IPS DF 4.7 (cell line): ENCODE data around the gene IRF4.
"Not testable (repeated sequence)": the region's sequence is repeated elsewhere in the genome, so short reads cannot be mapped to it uniquely, and the experiment has no call there.

Experiments
- DNase-seq: peaks from one replicate; pipeline ENCODE4 v3.0.0-alpha.2; 2013; ENCODE audit warnings: low spot score; ENCODE audit errors: extremely low read depth

IRF4 gene

GRCh38 chr6:421211-421610, 29.7 kb downstream of the IRF4 start:
- DNase-seq: no peak

- DNase-seq: no peak
These were observed 31.0 kb downstream of the IRF4 start for GRCh38 chr6:422433-423054.

- DNase-seq: no peak
These were observed 31.7 kb downstream of the IRF4 start for GRCh38 chr6:423055-423798.

- no peak for DNase-seq
These were observed 32.3 kb downstream of the IRF4 start for GRCh38 chr6:423799-424345.

- DNase-seq: no peak
These were observed 33.3 kb downstream of the IRF4 start for GRCh38 chr6:424741-425417.

DNA sequence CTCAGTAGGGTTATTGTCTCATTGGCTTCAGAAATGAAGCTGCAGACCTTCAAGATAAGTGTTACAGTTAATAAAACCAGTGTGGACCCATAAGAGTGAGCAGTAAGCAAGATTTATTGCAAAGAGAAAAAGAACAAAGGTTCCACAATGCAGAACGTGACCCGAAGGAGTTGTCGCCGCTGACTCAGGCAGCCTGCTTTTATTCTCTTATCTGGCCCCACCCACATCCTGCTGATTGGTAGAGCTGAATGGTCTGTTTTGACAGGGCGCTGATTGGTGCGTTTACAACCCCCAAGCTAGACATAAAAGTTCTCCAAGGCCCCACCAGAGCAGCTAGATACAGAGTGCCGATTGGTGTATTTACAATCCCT, 33.9 kb downstream of the IRF4 start:
- DNase-seq: not testable (repeated sequence)

DNA sequence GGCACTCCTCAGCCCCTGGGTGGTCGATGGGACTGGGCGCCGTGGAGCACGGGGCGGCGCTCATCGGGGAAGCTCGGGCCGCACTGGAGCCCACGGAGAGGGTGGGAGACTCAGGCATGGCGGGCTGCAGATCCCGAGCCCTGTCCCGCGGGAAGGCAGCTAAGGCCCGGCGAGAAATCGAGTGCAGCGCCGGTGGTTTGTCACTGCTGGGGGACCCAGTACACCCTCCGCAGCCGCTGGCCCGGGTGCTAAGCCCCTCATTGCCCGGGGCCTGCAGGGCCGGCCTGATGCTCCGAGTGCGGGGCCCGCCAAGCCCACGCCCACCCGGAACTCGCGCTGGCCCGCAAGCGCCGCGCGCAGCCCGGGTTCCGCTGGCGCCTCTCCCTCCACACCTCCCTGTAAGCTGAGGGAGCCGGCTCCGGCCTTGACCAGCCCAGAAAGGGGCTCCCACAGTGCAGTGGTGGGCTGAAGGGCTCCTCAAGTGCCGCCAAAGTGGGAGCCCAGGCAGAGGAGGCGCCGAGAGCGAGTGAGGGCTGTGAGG, 34.7 kb downstream of the IRF4 start:
- DNase-seq: not testable (repeated sequence)

GRCh38 chr6:428047-428603, 36.6 kb downstream of the IRF4 start:
- DNase-seq: no peak

DNA sequence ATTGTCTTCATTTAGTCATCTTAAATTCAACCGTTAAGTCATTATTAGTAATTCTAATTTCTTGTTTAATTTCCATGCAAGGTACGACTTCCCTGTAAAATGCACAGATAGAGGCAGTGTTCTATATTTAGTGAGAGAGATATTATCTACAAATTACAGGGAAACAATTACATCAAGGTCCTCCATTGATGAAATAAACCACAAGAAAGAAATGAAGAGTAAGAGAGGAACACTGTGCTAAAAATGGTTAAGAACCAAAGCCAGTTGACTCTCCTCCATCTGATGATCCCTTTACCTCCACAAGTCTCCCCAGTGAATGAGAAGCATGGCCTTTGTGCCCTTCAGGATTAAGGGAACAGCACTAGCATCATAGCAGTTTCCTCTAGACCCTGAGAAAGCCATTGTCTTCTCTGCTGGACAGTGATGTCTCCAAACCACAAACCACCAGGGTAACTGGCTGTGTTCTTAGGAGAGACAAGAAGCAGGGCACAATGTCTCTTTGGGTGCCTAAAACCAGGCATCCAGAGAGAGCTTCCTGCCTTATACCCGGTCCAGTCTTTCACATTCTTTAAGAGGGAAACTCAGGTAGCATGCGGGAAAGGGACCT, 38.1 kb downstream of the IRF4 start:
- DNase-seq: no peak

GRCh38 chr6:431504-431903, 40.0 kb downstream of the IRF4 start:
- no peak for DNase-seq

DNA sequence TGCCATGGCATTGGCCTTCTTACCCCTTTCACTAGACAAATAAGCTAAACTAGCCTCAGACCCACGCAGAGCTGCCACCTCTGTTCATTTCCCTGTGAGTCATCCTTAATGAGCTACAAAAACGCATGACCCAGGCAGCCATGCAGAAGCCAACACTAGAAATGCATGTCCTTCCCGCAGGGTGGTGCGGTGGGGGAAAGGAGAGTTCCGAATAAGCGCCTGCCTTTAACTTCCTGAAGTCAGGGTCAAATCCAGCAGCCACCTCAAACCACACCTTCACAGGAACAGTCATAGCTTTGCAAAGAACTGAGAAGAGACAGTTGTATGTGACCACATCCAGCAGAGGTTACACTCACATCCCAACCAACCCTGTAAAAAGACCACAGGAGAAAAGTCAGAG, 40.4 kb downstream of the IRF4 start:
- no peak for DNase-seq

DNA sequence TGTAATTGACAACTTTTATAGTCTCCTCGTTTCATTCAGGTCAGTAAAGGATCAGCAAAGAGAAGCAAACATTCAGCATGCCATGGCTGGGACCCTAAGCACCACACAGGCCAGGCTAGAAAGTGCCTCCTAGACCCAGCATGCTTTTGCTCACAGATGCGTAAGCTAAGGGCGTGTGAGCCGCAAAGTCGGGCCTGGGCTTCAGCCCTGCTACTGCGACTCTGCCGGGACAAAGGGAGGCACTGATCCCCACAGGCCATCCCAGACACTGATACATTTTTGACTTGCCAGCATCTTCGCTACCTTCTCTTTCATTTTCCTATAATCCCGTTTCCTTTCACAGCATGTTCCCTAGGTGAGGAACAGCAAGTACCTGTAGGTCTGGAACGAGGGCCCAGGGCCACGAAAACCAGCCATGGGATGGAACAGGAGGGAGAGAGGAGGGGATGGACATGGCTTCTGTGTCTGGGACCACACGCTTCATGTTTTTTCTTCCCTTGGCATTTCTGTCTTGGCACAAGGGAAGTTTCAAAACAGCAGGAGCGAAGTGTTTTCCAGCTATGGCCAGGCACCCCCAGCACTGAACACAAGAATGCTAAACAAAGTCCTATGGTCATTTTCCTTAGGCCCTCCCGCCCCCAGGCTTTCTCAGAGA, 42.6 kb downstream of the IRF4 start:
- DNase-seq: no peak

DNA sequence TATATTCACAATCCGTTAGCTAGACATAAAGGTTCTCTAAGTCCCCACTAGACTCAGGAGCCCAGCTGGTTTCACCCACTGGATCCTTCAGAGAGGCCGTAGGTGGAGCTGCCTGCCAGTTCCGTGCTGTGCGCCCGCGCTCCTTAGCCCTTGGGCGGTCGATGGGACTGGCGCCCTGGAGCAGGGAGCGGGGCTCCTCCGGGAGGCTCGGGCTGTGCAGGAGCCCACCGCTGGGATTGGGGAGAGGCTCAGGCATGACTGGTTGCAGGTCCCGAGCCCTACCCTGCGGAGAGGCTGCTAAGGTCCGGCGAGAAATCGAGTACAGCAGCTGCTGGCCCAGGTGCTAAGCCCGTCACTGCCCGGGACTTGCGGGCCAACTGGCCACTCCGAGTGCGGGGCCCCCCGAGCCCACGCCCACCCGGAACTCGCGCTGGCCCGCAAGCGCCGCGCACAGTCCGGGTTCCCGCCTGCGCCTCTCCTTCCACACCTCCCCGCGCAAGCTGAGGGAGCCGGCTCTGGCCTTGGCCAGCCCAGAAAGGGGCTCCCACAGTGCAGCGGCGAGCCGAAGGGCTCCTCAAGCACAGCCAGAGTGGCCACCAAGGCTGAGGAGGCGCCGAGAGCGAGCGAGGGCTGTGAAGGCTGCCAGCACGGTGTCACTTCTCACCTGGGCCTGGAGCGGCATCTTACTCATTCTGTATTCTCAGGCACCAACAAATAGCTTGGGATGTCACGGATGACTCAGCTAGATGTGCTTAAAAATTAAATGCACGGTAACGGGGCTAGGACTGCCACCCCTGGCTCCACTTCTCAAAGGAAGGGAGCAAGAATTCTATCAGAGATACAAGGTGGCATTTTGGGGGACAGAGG, 44.1 kb downstream of the IRF4 start:
- DNase-seq: no peak

DNA sequence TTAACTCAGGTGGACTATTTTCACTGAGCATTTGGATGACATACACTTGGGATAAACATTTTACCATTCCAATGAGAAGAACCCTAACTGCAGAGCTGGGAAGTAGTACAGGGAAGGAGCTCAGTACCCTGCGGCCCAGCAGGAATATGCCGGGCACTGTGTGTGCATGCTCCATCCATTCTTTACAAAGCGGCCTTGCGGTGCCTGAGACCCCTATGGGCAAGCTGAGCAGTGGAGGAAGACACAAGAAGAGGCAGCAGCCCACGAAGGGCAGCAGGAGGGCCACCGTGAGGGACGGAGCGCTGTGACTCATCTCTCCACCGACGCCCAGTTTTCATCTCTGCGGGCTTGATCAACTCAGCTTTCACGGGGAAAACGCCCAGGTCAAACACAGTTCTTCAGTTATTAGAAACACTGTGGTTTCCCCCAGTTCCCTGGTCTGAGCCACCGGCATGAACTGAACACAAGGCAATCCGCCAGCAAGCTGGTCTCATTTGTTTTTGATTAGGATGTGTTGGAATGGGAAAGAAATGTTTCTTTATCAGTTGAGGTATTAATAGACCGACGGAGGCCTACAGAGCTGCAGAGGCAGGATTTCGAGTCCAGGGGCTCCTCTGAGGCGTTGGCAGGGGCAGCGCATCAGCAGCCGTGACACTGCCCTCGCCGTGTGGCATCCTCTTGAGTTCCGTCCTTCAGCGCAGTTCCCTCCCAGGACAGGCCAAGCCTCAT, 44.9 kb downstream of the IRF4 start:
- DNase-seq: no peak

DNA sequence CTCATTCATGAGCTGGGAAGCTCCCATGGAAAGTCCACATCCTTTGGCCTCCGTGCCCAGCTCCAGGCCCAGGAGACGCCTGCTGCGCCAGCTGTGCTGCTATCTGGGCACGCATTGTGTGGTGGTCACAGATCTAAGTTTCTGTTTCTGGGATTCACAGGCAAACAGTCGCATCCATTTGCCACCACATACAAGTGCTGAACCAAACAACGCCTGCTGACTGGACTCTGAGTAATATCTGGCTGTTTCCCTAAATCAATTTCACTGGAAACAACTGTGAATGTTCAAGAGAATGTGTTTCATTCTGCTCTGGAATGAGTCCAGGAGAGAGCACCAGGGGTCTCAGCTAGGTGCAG, 45.5 kb downstream of the IRF4 start:
- no peak for DNase-seq

DNA sequence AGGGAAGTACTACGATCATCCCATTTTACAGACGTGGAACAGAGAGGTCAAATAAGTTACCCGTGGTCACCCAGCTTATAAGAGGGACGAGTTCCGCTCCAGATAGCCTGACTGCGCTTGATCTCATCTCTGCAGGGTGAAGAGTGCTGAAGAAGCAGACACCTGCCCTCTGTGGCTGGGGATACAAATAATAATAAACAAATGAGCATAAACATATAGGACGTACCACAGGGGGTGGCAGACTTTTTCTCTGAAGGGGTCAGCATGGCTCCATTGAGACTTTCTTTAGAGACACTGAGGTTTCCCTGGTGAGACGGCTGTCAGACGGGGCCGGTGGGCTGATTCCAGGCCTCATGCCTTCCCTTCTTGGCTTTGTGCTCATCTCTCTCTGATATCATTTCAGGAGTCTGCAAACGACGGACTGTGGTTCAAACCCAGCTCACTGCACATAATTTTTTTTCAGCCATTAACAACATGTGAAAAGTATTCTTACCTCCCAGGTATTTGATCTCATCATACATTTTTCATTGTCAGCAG, 47.1 kb downstream of the IRF4 start:
- no peak for DNase-seq

DNA sequence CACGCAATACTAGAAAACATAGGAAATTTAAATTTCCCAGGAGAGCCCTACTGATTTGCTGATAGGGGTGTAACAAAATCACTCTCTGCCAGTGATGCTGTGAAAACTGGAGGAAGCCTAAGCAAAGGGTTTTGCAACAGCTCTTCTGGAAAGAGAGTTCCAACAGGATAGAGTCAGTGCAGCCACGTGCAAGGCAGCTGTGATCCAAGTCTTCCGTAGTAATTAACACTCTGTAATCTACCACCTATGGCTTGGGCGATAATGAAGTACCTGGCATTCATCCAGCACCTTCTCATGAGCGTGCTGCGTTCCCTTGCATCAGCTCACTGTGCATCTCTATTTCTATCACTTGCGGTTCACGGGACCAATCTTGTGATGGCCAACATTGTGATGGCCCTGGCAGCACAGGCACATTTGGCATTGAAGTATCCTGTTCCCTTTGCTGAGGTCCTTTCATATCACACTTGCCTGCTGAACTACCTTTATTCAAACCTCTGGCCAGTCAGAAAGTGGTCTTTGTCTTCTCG, 48.2 kb downstream of the IRF4 start:
- DNase-seq: no peak

DNA sequence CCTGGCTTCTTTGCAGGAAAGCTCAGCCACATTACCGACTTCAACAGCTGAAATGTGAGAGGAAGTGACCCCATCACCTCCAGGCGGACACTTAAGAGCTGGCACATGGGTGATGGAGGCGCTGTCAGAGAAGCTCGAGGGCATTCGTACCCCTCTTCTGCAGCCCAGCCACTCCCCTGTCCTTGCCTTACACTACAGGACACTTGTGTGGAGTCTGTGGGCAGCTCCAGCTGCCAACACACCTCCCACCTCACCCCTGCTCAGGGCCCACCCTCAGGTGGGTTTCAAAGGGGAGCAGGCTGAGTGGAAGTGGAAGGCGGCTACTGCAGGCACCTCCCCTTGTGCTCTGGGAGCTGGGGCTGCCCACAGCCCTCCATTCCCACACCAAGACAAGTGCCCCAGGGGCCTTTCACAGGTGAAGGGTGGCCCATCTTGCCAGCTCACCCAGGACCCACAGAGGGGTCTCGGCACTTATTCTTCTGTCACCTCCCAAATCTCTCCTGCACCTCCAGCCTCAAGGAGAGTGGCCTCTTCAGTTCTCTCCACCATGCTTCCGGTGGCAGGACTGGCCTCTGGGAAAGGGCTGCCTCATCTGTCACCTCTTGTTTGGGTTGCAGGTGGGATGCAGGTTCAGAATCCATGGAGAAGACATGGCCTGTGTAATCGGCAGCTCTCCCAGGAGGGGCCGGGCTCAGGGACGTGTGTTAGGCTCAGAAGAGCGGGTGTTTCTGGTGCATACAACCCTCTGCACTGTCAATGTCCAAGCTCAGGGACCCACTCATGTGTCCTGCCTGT, 49.8 kb downstream of the IRF4 start:
- no peak for DNase-seq
